Measurements from ENCODE around the gene MSLN. TPM values are rescaled to one million over a fixed set of nuclear protein-coding genes. Genes with fewer than 3 reads are reported as not detected.
A peak's percentile ranks its signal among the peaks of the same experiment; 100 is the strongest.

Gene MSLN
- total and polyA plus RNA-seq, 9 of the 15 experiments (the other 6 are each of a cell fraction or from before 2014, with no cell fraction given): not detected

GRCh38 chr16:794853-795466 is 34.4 kb downstream of the MSLN start (continued):
- TF ChIP-seq ETV6 (IDR thresholded peaks at IDR 0.05; ENCODE audit: borderline replicate concordance in 1 of 2, low read depth in 2 of 2, low read length in 1 of 2): no peak
- no peak for TF ChIP-seq ETV6 (CRISPR knock-in tag; IDR thresholded peaks at IDR 0.05; ENCODE audit: borderline replicate concordance)
- no peak for TF ChIP-seq SIRT6 (IDR thresholded peaks at IDR 0.05; ENCODE audit: low read depth, low read length)
- no peak for TF ChIP-seq ZNF347 (CRISPR knock-in tag; IDR thresholded peaks at IDR 0.05; ENCODE audit: low read depth)
- no peak for TF ChIP-seq MGA (IDR thresholded peaks at IDR 0.05)
- peak; percentile 9; the same call in 1 of the 2 replicates for TF ChIP-seq ZBTB7A (IDR thresholded peaks at IDR 0.05; ENCODE audit: borderline replicate concordance, control insufficient read depth, low read depth, low read length)
- no peak for TF ChIP-seq ZNF212 (CRISPR knock-in tag; IDR thresholded peaks at IDR 0.05)
